Karpas-422 (cell line): Measurements from ENCODE around the gene MEIS3. TPM values are rescaled to one million over a fixed set of nuclear protein-coding genes. Genes with fewer than 3 reads are reported as not detected.

Experiments
- DNase-seq: peaks from one replicate; pipeline ENCODE4 v3.0.0-alpha.2; 2015
- H2AFZ ChIP-seq: fragments of 200-600 bp; sonication (generic); 2 replicates; pipeline ENCODE4 v1.6.1; 2014; ENCODE audit warnings: antibody characterized with exemption, low read length, mixed read lengths
- H3K27ac ChIP-seq: fragments of 200-600 bp; sonication (generic); 2 replicates; pipeline ENCODE4 v1.5.1; 2014; ENCODE audit warnings: mild to moderate bottlenecking, low read length, moderate library complexity
- H3K27me3 ChIP-seq: fragments of 200-600 bp; sonication (generic); 2 replicates; pipeline ENCODE4 v1.6.1; 2014; ENCODE audit warnings: low read length, mixed read lengths
- H3K36me3 ChIP-seq: fragments of 200-600 bp; sonication (generic); 2 replicates; pipeline ENCODE4 v1.6.1; 2014; ENCODE audit warnings: low read length, mixed read lengths; ENCODE audit not compliant: insufficient read depth
- H3K4me1 ChIP-seq: fragments of 200-600 bp; sonication (generic); 2 replicates; pipeline ENCODE4 v1.6.1; 2014; ENCODE audit warnings: mild to moderate bottlenecking, low read length, mixed read lengths
- H3K4me2 ChIP-seq: fragments of 200-600 bp; sonication (generic); 2 replicates; pipeline ENCODE4 v1.6.1; 2014; ENCODE audit warnings: low read length, low read depth, mild to moderate bottlenecking; ENCODE audit not compliant: poor library complexity, severe bottlenecking
- H3K4me3 ChIP-seq: fragments of 200-600 bp; sonication (generic); 2 replicates; pipeline ENCODE4 v1.5.1; 2014; ENCODE audit warnings: mild to moderate bottlenecking, antibody characterized with exemption, low read length, mixed read lengths
- H3K79me2 ChIP-seq: fragments of 200-600 bp; sonication (generic); 2 replicates; pipeline ENCODE4 v1.6.1; 2014; ENCODE audit warnings: mild to moderate bottlenecking, low read length, mixed read lengths
- H3K9ac ChIP-seq: fragments of 200-600 bp; sonication (generic); 2 replicates; pipeline ENCODE4 v1.6.0; 2014; ENCODE audit warnings: low read length
- H3K9me2 ChIP-seq: fragments of 200-600 bp; sonication (generic), shearing (Covaris generic); replicated peaks from 2 replicates; pipeline ENCODE4 v1.6.0; 2014; ENCODE audit warnings: mild to moderate bottlenecking, low read length, moderate library complexity; ENCODE audit not compliant: insufficient read depth
- H3K9me3 ChIP-seq: fragments of 300-700, 200-600 bp; sonication (generic); 2 replicates; pipeline ENCODE4 v1.6.1; 2014; ENCODE audit warnings: low read length, mixed read lengths
- H4K20me1 ChIP-seq: fragments of 200-600 bp; sonication (generic); 2 replicates; pipeline ENCODE4 v1.6.1; 2014; ENCODE audit warnings: mild to moderate bottlenecking, antibody characterized with exemption, low read length, low read depth; ENCODE audit not compliant: insufficient read depth
- total RNA-seq: library from RNA; depleted of rRNA; stranded (reverse); fragments of >200 nt; shearing (Covaris generic); gene quantifications from 2 replicates; pipeline ENCODE4 v1.2.3, GENCODE V29; 2014; ENCODE audit warnings: low replicate concordance

The MEIS3 gene
- total RNA-seq, 1 experiment from 2014 or later: 3.3 TPM

- H3K27me3 ChIP-seq: no peaks in the 10 kb centered on the region
- no peak overlapping the region for H3K4me3 ChIP-seq
- no peak overlapping the region for H2AFZ ChIP-seq
- no peak for DNase-seq
- peaks cover 33% of the 10 kb centered on the region for H3K4me1 ChIP-seq
- H3K9me3 ChIP-seq: no peaks in the 10 kb centered on the region
- no peak overlapping the region for H3K4me2 ChIP-seq
- no peaks in the 10 kb centered on the region for H3K79me2 ChIP-seq
- H3K9me2 ChIP-seq: no peaks in the 10 kb centered on the region
- H4K20me1 ChIP-seq: no peaks in the 10 kb centered on the region
- no peaks in the 10 kb centered on the region for H3K36me3 ChIP-seq
- no peak overlapping the region for H3K9ac ChIP-seq
- H3K27ac ChIP-seq: no peak overlapping the region
These were observed 12.8 kb upstream of the MEIS3 start for GRCh38 chr19:47432091-47432490.

- Histone ChIP-seq H3K4me2 (no peak overlapping the region), H3K79me2 (no peaks in the 10 kb centered on the region), H3K27ac (no peak overlapping the region), H3K36me3 (no peaks in the 10 kb centered on the region), H4K20me1 (no peaks in the 10 kb centered on the region), H3K9me3 (no peaks in the 10 kb centered on the region), H3K9me2 (no peaks in the 10 kb centered on the region), H3K9ac (no peak overlapping the region), H3K27me3 (no peaks in the 10 kb centered on the region), H3K4me3 (no peak overlapping the region), H3K4me1 (peaks cover 30% of the 10 kb centered on the region), H2AFZ (no peak overlapping the region)
- DNase-seq: no peak
These were observed 10.9 kb upstream of the MEIS3 start for GRCh38 chr19:47430041-47430802.

GRCh38 chr19:47429140-47429793 is 9.9 kb upstream of the MEIS3 start:
- no peaks in the 10 kb centered on the region for H4K20me1 ChIP-seq
- DNase-seq: no peak
- H3K4me1 ChIP-seq: peaks cover 27% of the 10 kb centered on the region
- H3K9me3 ChIP-seq: no peaks in the 10 kb centered on the region
- H3K27me3 ChIP-seq: no peaks in the 10 kb centered on the region
- no peak overlapping the region for H3K9ac ChIP-seq
- no peak overlapping the region for H3K27ac ChIP-seq
- peak overlapping the region; percentile 58; the same call in 1 of the 2 replicates for H3K4me3 ChIP-seq
- no peak overlapping the region for H2AFZ ChIP-seq
- no peaks in the 10 kb centered on the region for H3K9me2 ChIP-seq
- H3K79me2 ChIP-seq: no peaks in the 10 kb centered on the region
- H3K4me2 ChIP-seq: peak overlapping the region; percentile 81
- no peaks in the 10 kb centered on the region for H3K36me3 ChIP-seq

- Histone ChIP-seq H3K9me2 (no peaks in the 10 kb centered on the region), H3K36me3 (no peaks in the 10 kb centered on the region), H3K27ac (no peak overlapping the region), H3K4me1 (peaks cover 27% of the 10 kb centered on the region), H3K79me2 (no peaks in the 10 kb centered on the region), H3K4me2 (peak overlapping the region; percentile 81), H2AFZ (peak overlapping the region; percentile 68), H3K9me3 (no peaks in the 10 kb centered on the region), H3K9ac (peak overlapping the region; percentile 46), H4K20me1 (no peaks in the 10 kb centered on the region), H3K27me3 (no peaks in the 10 kb centered on the region), H3K4me3 (peak overlapping the region; percentile 58)
- DNase-seq: peak; percentile 100
These were observed 9.0 kb upstream of the MEIS3 start for GRCh38 chr19:47428177-47428894.

GRCh38 chr19:47427241-47428176 is 8.2 kb upstream of the MEIS3 start:
- Histone ChIP-seq H3K4me3 (peak overlapping the region; percentile 58; the same call in 1 of the 2 replicates), H3K4me2 (peak overlapping the region; percentile 81), H2AFZ (no peak overlapping the region), H4K20me1 (no peaks in the 10 kb centered on the region), H3K79me2 (no peaks in the 10 kb centered on the region), H3K9me3 (no peaks in the 10 kb centered on the region), H3K36me3 (no peaks in the 10 kb centered on the region), H3K9me2 (no peaks in the 10 kb centered on the region), H3K27me3 (no peaks in the 10 kb centered on the region), H3K27ac (peak overlapping the region; percentile 46), H3K4me1 (peaks cover 19% of the 10 kb centered on the region), H3K9ac (peak overlapping the region; percentile 31)
- peak; percentile 92 for DNase-seq

- H3K9me3 ChIP-seq: no peaks in the 10 kb centered on the region
- no peak overlapping the region for H3K9ac ChIP-seq
- peaks cover 9% of the 10 kb centered on the region for H3K4me1 ChIP-seq
- H3K27me3 ChIP-seq: no peaks in the 10 kb centered on the region
- H2AFZ ChIP-seq: no peak overlapping the region
- H3K79me2 ChIP-seq: no peaks in the 10 kb centered on the region
- no peaks in the 10 kb centered on the region for H3K9me2 ChIP-seq
- no peaks in the 10 kb centered on the region for H3K36me3 ChIP-seq
- peaks cover 2% of the 10 kb centered on the region; the same call in 1 of the 2 replicates for H4K20me1 ChIP-seq
- no peak overlapping the region for H3K27ac ChIP-seq
- DNase-seq: no peak
- no peak overlapping the region for H3K4me3 ChIP-seq
- H3K4me2 ChIP-seq: no peak overlapping the region
These were observed 4.0 kb upstream of the MEIS3 start for GRCh38 chr19:47423203-47423882.

- Histone ChIP-seq H3K9me3 (no peaks in the 10 kb centered on the region), H3K9me2 (no peaks in the 10 kb centered on the region), H3K79me2 (no peaks in the 10 kb centered on the region), H3K27ac (no peak overlapping the region), H4K20me1 (peaks cover 4% of the 10 kb centered on the region; the same call in 1 of the 2 replicates), H3K27me3 (no peaks in the 10 kb centered on the region), H3K4me1 (peaks cover 3% of the 10 kb centered on the region), H3K36me3 (no peaks in the 10 kb centered on the region), H3K9ac (no peak overlapping the region), H2AFZ (no peak overlapping the region), H3K4me3 (no peak overlapping the region), H3K4me2 (no peak overlapping the region)
- no peak for DNase-seq
These were observed 3.3 kb upstream of the MEIS3 start for GRCh38 chr19:47422417-47423163.
